KMS-11 (cell line): ENCODE measurements around the gene SYTL1.

Experiments used
- H2AFZ ChIP-seq: fragments of 200-600 bp; sonication (generic); 2 replicates; pipeline ENCODE4 v1.6.1; 2016; ENCODE audit warnings: antibody characterized with exemption, mixed run types, low read depth
- H3K27ac ChIP-seq: fragments of 200-600 bp; sonication (generic); 2 replicates; pipeline ENCODE4 v1.6.1; 2016; ENCODE audit warnings: mild to moderate bottlenecking, mixed run types
- H3K27me3 ChIP-seq: fragments of 200-600 bp; sonication (generic); 2 replicates; pipeline ENCODE4 v1.6.1; 2017; ENCODE audit warnings: mild to moderate bottlenecking, low read depth, mixed run types, moderate library complexity; ENCODE audit not compliant: insufficient read depth
- H3K36me3 ChIP-seq: fragments of 200-600 bp; sonication (generic); 2 replicates; pipeline ENCODE4 v1.6.1; 2017; ENCODE audit warnings: mild to moderate bottlenecking, mixed run types; ENCODE audit not compliant: insufficient read depth
- H3K4me1 ChIP-seq: fragments of 200-600 bp; sonication (generic); 2 replicates; pipeline ENCODE4 v1.6.1; 2016; ENCODE audit warnings: mild to moderate bottlenecking, low read depth, mixed run types; ENCODE audit not compliant: poor library complexity, severe bottlenecking
- H3K4me2 ChIP-seq: fragments of 200-600 bp; sonication (generic); 2 replicates; pipeline ENCODE4 v1.7.0; 2016; ENCODE audit warnings: mild to moderate bottlenecking, mixed run types
- H3K4me3 ChIP-seq: fragments of 200-600 bp; sonication (generic); IDR thresholded peaks from 2 replicates; pipeline ENCODE4 v1.6.1; 2017; ENCODE audit warnings: low read depth, low read length, mixed read lengths; ENCODE audit not compliant: insufficient read depth
- H3K79me2 ChIP-seq: fragments of 200-600 bp; sonication (generic); 2 replicates; pipeline ENCODE4 v1.6.1; 2016; ENCODE audit warnings: low read depth, mixed run types; ENCODE audit not compliant: insufficient read depth
- H3K9ac ChIP-seq: fragments of 200-600 bp; sonication (generic); 2 replicates; pipeline ENCODE4 v1.6.1; 2016; ENCODE audit warnings: mild to moderate bottlenecking, mixed run types
- H4K20me1 ChIP-seq: fragments of 200-600 bp; sonication (generic); 2 replicates; pipeline ENCODE4 v1.6.1; 2016; ENCODE audit warnings: mild to moderate bottlenecking, mixed run types; ENCODE audit not compliant: insufficient read depth
- CTCF ChIP-seq: fragments of 200-600 bp; sonication (generic); conservative IDR thresholded peaks from 2 replicates; pipeline ENCODE4 v1.6.1; 2017; ENCODE audit warnings: low read depth, mild to moderate bottlenecking, antibody characterized with exemption, low read length, moderate library complexity, mixed read lengths

SYTL1 gene

GRCh38 chr1:27393641-27394281 is 51.9 kb downstream of the SYTL1 start:
- Histone ChIP-seq H3K4me2 (no peak overlapping the region), H4K20me1 (no peaks in the 10 kb centered on the region), H2AFZ (no peak overlapping the region), H3K4me1 (peaks cover 7% of the 10 kb centered on the region), H3K36me3 (no peaks in the 10 kb centered on the region), H3K4me3 (no peak overlapping the region), H3K9ac (no peak overlapping the region), H3K27ac (no peak overlapping the region), H3K27me3 (no peaks in the 10 kb centered on the region; the same call in 1 of the 2 replicates), H3K79me2 (no peaks in the 10 kb centered on the region)
- no peak for TF ChIP-seq CTCF

GRCh38 chr1:27394282-27394658 is 52.4 kb downstream of the SYTL1 start:
- no peak for TF ChIP-seq CTCF
- Histone ChIP-seq H4K20me1 (no peaks in the 10 kb centered on the region), H3K27me3 (no peaks in the 10 kb centered on the region; the same call in 1 of the 2 replicates), H3K27ac (no peak overlapping the region), H2AFZ (no peak overlapping the region), H3K9ac (no peak overlapping the region), H3K4me1 (peaks cover 7% of the 10 kb centered on the region), H3K4me2 (no peak overlapping the region), H3K79me2 (no peaks in the 10 kb centered on the region), H3K36me3 (no peaks in the 10 kb centered on the region), H3K4me3 (no peak overlapping the region)

GRCh38 chr1:27394925-27395324 is 53.1 kb downstream of the SYTL1 start:
- TF ChIP-seq CTCF = no peak
- H3K4me1 ChIP-seq = peaks cover 7% of the 10 kb centered on the region
- H3K36me3 ChIP-seq = no peaks in the 10 kb centered on the region

GRCh38 chr1:27395441-27396195 is 53.8 kb downstream of the SYTL1 start:
- H3K27ac ChIP-seq = no peak overlapping the region
- H3K9ac ChIP-seq = no peak overlapping the region
- no peaks in the 10 kb centered on the region for H3K27me3 ChIP-seq

More at GRCh38 chr1:27394925-27395324, 53.1 kb downstream of the SYTL1 start:
- peak overlapping the region; percentile 12; the same call in 1 of the 2 replicates for H3K27ac ChIP-seq
- no peak overlapping the region for H3K4me3 ChIP-seq
- H3K4me2 ChIP-seq = no peak overlapping the region
- no peaks in the 10 kb centered on the region for H3K79me2 ChIP-seq
- H3K27me3 ChIP-seq = no peaks in the 10 kb centered on the region; the same call in 1 of the 2 replicates
- H2AFZ ChIP-seq = no peak overlapping the region
- no peak overlapping the region for H3K9ac ChIP-seq
- no peaks in the 10 kb centered on the region for H4K20me1 ChIP-seq

More at GRCh38 chr1:27395441-27396195, 53.8 kb downstream of the SYTL1 start:
- Histone ChIP-seq H3K4me2 (no peak overlapping the region), H2AFZ (no peak overlapping the region), H3K4me3 (no peak overlapping the region), H3K79me2 (no peaks in the 10 kb centered on the region), H4K20me1 (no peaks in the 10 kb centered on the region), H3K36me3 (no peaks in the 10 kb centered on the region), H3K4me1 (peaks cover 7% of the 10 kb centered on the region)
- TF ChIP-seq CTCF = peak; percentile 94
